Measurements from ENCODE around the gene MLLT6.

The MLLT6 gene

DNA sequence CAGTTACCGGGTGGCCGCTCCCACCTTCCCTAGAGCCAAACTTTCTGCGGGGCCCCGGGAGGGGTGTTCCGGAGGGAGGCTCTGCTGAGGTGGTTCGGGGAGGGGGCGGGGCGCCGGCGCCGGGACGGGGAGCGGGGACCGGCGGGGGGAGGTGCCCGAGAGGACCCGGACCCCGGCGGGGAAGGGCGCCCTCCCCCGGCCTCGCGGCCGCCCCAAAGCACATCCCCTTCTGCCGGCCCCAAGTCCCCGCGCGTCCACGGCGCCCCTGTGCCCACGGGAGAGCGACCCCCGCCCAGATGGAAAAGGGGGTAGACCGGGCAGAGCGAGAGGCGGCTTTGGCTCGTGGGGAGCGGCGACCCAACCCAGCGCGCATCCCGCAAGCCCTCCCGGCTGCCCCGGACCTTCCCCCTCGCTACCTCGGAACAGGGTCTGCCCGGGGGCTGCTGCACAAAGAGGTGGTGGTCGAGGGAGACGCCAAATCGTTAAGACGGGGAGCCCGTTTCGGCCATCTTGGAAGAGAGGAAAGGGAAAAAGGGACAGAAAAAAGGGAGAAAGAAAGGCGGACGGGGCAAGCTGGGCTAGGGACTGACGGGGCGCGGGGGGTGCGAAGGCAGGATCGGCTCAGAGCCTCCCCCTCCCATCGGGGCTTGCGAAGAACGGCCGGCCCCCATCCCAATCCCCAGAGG lies 42.5 kb downstream of the MLLT6 start:
- TF ChIP-seq, protein P1, sequence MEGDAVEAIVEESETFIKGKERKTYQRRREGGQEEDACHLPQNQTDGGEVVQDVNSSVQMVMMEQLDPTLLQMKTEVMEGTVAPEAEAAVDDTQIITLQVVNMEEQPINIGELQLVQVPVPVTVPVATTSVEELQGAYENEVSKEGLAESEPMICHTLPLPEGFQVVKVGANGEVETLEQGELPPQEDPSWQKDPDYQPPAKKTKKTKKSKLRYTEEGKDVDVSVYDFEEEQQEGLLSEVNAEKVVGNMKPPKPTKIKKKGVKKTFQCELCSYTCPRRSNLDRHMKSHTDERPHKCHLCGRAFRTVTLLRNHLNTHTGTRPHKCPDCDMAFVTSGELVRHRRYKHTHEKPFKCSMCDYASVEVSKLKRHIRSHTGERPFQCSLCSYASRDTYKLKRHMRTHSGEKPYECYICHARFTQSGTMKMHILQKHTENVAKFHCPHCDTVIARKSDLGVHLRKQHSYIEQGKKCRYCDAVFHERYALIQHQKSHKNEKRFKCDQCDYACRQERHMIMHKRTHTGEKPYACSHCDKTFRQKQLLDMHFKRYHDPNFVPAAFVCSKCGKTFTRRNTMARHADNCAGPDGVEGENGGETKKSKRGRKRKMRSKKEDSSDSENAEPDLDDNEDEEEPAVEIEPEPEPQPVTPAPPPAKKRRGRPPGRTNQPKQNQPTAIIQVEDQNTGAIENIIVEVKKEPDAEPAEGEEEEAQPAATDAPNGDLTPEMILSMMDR (IDR thresholded peaks at IDR 0.05; ENCODE audit: low read depth, low read length, missing control alignments), result peak; percentile 8
- DNase-seq (ENCODE audit: low read depth), result no peak
- H3K4me3 ChIP-seq (ENCODE audit: low read depth, low read length), result peak overlapping the region; percentile 93
- in situ Hi-C loops (cut with HindIII; ENCODE audit: low sequenced_read_pairs), result no loop called here

DNA sequence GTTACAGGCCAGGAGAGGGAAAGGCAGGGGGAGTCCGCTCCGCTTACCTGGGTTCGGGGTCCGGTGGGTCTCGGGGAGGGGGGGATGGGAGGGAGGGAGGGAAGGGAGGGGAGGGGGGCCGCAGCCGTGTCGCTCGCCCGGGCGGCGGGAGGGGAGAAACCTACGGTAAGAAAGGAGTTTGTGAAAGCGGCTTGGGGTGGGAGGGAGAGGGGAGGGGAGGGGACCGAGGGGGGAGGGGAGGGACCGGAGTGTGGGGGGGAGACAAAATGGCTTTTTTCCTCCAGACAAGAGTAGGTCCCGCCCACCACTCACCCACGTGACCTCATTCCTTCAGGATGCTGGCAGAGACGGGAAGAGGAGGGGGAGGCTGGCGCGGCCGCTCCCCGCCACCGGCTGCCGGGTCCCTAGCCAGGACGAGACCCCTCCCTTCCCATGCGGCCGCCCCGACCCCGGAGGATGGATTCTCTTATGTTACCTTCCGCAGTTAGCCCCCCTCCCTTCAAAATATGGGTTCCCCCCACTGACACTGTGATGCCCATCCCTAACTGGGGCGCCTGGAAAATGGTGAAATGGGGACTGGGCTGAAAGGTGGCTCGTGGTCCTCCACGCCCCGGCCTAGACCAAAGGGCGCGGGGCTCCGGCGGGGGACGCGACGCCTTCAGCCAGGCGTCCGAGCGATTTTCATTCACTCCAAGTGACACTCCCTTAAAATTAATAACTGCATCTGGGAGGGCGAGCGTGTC lies 43.2 kb downstream of the MLLT6 start, which contains the start of gene PCGF2:
Gene PCGF2 (minus strand): TSS at position 188 of the 743 bp plus-strand sequence. CDS start 7,934 bp downstream, outside the sequence.
- TF ChIP-seq, protein P1 (IDR thresholded peaks at IDR 0.05; ENCODE audit: low read depth, low read length, missing control alignments), result no peak
- peak; percentile 72 for DNase-seq (ENCODE audit: low read depth)
- in situ Hi-C loops (cut with HindIII; ENCODE audit: low sequenced_read_pairs), result no loop called here
- peak within 1 kb of the TSS; percentile 93 for H3K4me3 ChIP-seq (ENCODE audit: low read depth, low read length)

DNA sequence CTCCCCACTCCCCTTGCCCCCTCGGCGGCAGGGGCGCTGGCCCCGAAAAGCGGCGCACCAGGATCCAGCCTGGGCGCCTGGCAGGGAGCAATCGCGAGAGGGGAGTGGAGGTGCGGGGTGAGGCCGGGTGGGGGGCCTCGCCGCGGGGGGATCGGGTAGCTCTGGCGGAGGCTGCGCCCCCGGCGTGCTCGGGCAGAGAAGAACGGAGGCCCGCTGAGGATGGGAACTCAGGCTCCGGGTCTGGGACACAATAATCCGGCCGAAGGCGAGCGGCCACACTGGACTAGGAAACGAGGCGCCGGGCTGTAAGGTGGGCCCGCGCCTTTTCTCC lies 43.8 kb downstream of the MLLT6 start:
- in situ Hi-C loops (cut with HindIII; ENCODE audit: low sequenced_read_pairs), result no loop called here
- TF ChIP-seq, protein P1 (IDR thresholded peaks at IDR 0.05; ENCODE audit: low read depth, low read length, missing control alignments), result no peak
- H3K4me3 ChIP-seq (ENCODE audit: low read depth, low read length), result peak overlapping the region; percentile 93
- no peak for DNase-seq (ENCODE audit: low read depth)

DNA sequence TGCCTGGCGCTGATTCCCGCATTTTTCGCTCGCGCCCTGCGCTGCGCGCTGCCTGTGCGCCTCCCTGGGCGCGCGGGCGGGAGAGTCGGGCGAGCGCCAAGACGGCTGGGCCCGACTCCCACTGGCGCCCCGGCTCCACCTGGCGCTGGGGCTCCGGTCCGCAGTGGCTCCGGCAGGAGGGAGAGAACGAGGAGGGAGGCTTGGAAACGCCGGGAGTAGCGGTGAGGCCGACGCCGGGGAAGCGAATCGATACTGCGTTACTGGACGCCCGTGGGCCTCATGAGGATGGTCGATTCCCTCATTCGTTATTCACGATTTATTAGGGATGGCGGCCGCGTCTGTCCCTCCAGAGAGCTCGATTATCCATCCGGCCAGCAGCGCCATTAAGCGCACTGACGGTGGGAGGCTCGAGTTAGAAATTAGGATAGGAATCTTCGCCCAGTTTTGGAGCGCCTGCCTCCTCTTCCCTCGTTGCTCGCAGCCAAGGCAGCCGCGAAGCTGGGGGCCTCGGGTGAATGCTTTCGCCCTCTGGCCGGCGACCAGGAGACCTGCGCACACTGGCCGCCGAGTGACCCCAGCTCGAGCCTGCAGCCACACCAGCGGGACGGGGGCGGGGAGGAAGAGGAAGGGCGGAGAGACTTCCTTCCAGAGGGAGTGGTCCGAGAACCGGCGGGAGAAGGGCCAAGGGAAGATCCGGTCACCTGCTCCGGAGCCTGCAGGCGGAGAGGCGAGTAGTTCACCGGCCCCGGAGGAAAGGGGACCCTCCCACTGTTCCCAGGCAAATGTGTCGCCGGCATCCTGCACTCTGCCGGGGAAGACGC lies 44.4 kb downstream of the MLLT6 start:
- in situ Hi-C loops (cut with HindIII; ENCODE audit: low sequenced_read_pairs), result no loop called here
- DNase-seq (ENCODE audit: low read depth), result no peak
- TF ChIP-seq, protein P1 (IDR thresholded peaks at IDR 0.05; ENCODE audit: low read depth, low read length, missing control alignments), result peak; percentile 14
- H3K4me3 ChIP-seq (ENCODE audit: low read depth, low read length), result peak overlapping the region; percentile 93

DNA sequence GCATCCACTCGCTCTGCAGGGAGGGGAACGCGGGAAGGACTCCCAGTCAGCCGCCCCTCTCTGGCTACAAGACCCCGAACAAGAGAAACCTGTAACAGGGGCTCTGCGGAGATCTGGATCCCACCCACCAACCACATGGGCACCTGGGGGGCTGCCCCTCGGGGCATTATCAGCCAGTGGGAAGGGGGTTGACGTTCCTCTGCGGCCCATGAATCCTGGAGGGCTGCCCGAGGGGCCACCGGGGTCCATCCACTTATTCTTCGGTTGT lies 44.9 kb downstream of the MLLT6 start:
- H3K4me3 ChIP-seq (ENCODE audit: low read depth, low read length), result peak overlapping the region; percentile 93
- TF ChIP-seq, protein P1 (IDR thresholded peaks at IDR 0.05; ENCODE audit: low read depth, low read length, missing control alignments), result no peak
- in situ Hi-C loops (cut with HindIII; ENCODE audit: low sequenced_read_pairs), result no loop called here
- DNase-seq (ENCODE audit: low read depth), result no peak

DNA sequence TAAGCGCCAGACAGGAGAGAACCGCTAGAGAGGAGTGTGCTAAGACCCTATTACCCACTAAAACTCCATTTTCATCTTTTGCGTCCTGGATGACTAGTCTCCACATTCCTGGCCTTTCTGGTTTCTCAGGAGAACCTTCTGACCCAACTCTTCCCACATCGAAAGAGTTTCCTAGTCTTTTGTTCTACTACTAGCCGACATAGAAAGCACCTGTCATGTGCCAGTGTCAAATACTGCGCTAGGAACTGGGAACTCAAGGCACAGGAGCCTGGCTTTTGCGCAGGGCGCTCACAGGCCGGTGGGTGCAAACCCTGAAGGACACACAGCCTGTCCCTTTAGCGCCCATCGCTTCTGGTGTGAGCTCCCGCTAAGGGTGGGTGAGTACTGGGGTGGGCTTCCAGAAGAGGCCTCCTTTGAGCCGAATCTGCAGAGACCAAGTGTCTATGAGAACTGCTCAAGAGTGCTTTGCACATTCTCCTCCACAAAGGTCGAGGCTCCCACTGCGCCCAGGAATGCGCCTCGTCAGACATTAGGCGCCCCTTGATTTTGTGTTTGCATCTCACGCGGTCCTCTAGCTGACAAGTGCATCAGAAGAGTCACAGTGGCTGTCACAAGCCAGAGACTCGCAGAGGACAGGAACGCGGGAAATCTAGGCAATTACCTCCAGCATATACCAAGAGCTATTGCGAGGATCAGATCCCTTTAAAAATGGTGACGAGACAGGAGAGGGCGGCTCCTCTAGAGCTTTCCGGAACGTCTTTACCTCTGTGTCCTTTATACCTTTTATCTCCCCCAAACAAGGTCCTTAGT lies 45.4 kb downstream of the MLLT6 start:
- H3K4me3 ChIP-seq (ENCODE audit: low read depth, low read length), result peak overlapping the region; percentile 93
- no peak for DNase-seq (ENCODE audit: low read depth)
- in situ Hi-C loops (cut with HindIII; ENCODE audit: low sequenced_read_pairs), result no loop called here
- TF ChIP-seq, protein P1 (IDR thresholded peaks at IDR 0.05; ENCODE audit: low read depth, low read length, missing control alignments), result no peak

Measured in astrocyte of the cerebellum (primary cell).